NCI-H774 (cell line): ENCODE data around the gene IER3.
A peak's percentile ranks its signal among the peaks of the same experiment; 100 is the strongest.
"Not testable (repeated sequence)": the region's sequence is repeated elsewhere in the genome, so short reads cannot be mapped to it uniquely, and the experiment has no call there.

Source experiments
- DNase-seq: peaks from one replicate; lab custom pipeline; 2025; lab: John Stamatoyannopoulos, UW

IER3 gene

DNA sequence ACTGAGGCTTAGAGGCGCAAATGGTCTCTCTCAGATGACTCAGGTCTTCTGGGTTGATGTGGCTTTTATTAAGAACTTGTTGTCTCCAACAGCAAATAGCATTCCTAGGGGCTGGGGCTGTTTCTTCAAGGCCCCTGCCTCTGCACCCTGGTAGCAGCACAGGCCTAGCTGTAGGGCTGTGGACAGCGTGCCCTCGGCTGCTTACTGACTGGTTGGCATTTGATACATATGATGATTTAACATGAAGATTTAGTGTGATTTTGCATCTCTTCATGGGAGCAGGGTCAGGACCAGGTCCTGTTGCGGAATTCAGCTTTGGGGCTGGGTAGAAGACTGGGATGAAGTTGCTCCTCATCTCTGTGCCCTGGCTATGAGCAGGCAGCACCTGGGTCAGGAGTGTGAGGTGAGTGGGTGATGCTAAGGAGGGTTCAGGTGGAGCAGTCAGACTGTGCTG lies 24.3 kb upstream of the IER3 start:
- no peak for DNase-seq

DNA sequence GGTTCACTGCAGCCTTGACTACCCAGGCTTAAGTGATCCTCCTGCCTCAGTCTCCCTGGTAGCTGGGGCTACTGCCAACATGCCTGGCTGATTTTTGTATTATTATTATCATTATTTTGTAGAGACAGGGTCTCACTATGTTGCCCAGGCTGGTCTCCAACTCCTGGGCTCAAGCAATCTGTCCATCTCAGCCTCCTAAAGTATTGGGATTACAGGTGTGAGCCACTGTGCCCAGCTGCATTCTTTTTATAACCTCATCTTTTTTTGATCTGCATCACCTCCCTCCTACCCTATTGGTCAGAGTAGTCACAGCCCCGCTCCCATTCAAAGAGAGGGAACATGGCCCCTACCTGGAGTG lies 23.6 kb upstream of the IER3 start:
- DNase-seq = no peak

- no peak for DNase-seq
These were observed 23.0 kb upstream of the IER3 start for GRCh38 chr6:30767158-30767943.

DNA sequence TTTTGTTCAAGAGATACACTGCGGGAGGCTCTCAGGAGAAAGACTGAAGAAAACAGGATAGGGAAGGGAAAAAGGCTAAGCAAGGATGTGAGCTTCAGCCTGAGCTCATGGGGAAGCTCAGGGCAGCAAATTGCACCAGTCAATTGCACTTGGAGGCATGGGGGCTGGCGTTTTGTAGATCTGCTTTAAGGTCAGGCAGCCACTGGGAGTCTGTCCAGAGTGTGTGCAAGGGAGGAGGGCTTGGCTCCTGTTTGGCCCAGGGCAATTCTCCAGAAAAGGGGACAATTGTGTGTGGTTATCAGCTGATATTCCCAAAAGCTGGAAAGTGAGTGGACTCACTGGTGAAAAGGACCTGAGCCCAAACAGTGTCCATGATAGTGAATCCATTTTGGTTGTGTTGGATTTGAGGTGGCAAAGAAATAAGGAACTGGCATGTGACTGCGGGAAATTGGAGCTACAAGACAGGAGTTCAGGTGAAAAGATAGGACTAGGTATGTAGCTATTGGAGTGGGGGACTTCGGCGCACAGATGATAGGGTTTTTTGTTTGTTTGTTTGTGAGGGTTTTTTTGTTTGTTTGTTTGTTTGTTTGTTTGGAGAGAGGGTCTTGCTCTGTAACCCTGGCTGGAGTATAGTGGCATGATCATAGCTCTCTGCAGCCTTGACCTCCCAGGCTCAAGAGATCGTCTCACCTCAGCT lies 22.3 kb upstream of the IER3 start:
- DNase-seq = no peak

- not testable (repeated sequence) for DNase-seq
These were observed 21.1 kb upstream of the IER3 start for GRCh38 chr6:30765495-30765894.

GRCh38 chr6:30764490-30765043 lies 20.2 kb upstream of the IER3 start:
- DNase-seq = not testable (repeated sequence)

DNA sequence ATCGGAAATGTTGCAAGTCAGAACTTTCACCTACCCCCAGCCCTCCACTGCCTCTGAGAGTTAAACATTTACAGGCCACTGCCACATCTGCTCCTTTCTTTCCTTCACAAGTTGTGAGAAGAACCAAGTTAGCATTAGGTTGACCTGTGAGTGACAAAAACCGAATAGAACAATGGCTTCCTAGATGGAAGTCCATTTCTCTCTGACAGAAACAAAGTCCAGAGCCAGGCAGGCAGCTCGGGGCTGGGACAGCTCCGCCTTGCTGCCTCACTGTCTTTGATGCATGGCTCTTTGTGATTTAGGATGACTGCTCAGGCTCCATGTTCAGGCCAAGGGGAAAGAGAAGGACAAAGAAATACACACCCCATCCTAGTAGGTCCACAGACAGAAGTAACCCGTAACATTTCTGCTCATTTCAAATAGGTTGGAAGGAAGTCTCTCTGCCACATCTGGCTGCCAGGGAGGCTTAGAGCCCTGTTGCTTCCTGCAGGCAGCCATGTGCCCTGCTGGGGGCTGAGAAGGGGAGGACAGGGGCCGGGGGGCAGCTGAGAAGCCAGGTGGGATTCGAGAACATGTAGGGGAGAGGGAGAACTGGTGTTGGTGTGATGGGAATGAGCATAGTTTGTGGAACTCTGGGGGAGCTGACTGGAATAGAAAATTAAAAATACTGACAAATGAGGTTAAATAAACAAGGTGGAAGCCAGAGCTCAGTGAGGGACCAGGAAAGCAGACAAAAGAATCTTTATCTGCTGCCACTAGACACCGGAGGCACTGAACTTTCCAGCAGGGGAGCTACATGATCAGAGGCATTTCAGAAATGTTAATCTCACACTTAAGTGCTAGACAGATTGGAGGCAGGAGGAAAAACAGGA lies 19.5 kb upstream of the IER3 start:
- peak; percentile 55 for DNase-seq

DNA sequence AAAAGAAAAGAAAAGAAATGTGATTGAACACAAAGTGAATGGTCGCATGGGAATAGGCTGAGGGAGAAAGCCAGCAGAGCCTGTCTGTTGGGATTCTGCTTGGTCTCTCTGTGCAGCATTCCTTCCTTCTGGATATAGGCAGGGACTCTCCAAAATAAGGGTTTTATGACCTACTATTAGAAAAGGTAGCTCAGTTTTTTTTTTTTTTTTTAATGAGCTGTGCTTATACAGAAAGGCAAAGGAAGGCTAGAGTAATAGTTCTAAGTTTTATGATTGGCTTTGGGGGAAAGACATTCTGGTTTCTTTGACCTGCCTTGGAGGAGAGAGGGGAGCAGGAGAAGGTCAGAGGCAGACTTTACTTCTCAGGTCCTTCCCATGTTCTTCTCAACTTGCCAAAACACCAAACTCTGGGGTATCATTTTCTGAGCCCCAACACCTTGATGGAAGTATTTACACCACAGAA lies 18.8 kb upstream of the IER3 start:
- no peak for DNase-seq

DNA sequence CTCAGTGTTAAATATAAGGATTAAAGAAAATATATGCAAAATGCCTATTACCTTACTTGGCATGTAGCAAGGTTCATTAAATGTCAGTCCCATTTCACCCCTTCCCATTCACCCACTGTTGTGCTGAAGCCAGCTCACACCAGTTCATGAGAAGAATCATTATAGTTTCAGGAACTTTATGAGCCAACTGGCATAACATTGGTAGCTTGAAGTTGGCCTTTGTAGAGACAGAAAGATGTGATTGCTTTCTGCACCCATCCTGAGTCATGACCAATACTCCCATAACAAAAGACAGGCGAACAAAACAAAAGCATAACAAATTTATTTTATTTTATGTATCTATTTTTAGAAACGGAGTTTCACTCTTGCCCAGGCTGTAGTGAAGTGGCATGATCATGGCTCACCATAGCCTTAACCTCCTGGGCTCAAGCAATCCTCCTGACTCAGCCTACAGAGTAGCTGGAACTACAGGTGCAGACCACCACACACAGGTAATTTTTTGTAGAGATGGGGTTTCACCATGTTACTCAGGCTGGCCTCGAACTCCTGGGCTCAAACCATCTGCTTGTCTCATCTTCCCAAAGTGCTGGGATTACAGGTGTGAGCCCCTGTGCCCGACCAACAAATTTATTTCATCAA lies 17.6 kb upstream of the IER3 start:
- no peak for DNase-seq

DNA sequence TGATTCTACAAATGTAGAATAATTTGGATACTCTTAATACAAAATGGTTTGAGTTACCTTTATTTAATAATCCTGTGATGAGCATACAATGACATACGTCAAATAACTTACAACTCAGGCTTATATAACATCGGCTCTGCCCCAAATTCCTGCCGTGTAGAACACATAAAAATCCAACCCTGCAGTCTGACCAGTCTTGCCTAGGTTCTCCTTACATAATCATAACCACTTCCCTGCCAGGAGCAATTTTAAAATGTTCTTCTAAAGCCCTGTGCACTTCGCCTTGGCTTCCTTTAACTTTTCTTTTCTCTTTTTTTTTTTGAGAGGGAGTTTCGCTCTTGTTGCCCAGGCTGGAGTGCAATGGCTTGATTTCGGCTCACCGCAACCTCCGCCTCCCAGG lies 16.2 kb upstream of the IER3 start:
- DNase-seq = no peak

DNA sequence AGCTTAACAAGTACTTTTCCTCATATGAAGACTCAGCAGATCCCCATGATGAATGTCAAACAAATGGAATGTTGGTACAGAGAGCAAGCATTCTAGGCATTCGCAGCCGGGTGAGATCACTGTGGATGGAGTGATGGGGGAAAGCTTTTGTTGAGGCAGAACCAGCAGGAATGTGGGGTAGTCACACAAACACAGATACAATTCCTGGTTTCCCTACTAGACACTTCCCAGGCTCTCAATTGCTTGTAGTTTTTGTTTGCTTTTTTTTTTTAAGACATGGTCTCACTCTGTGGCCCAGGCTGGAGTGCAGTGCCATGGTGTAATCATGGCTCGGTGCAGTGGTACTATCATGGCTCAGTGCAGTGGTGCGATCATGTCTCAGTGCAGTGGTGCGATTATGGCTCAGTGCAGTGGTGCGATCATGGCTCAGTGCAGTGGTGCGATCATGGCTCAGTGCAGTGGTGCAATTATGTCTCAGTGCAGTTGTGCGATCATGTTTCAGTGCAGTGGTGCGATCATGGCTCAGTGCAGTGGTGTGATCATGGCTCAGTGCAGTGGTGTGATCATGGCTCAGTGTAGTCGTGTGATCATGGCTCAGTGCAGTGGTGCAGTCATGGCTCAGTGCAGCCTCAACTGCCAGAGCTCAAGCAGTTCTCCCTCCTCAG lies 15.4 kb upstream of the IER3 start:
- no peak for DNase-seq

- DNase-seq = no peak
These were observed 13.0 kb upstream of the IER3 start for GRCh38 chr6:30757261-30757904.

GRCh38 chr6:30756405-30757003 lies 12.2 kb upstream of the IER3 start:
- not testable (repeated sequence) for DNase-seq

- DNase-seq = no peak
These were observed 10.3 kb upstream of the IER3 start for GRCh38 chr6:30754631-30755030.

- no peak for DNase-seq
These were observed 8.0 kb upstream of the IER3 start for GRCh38 chr6:30752157-30752927.

GRCh38 chr6:30750379-30750668 lies 6.0 kb upstream of the IER3 start:
- no peak for DNase-seq

GRCh38 chr6:30749554-30750378 lies 5.4 kb upstream of the IER3 start:
- DNase-seq = no peak

DNA sequence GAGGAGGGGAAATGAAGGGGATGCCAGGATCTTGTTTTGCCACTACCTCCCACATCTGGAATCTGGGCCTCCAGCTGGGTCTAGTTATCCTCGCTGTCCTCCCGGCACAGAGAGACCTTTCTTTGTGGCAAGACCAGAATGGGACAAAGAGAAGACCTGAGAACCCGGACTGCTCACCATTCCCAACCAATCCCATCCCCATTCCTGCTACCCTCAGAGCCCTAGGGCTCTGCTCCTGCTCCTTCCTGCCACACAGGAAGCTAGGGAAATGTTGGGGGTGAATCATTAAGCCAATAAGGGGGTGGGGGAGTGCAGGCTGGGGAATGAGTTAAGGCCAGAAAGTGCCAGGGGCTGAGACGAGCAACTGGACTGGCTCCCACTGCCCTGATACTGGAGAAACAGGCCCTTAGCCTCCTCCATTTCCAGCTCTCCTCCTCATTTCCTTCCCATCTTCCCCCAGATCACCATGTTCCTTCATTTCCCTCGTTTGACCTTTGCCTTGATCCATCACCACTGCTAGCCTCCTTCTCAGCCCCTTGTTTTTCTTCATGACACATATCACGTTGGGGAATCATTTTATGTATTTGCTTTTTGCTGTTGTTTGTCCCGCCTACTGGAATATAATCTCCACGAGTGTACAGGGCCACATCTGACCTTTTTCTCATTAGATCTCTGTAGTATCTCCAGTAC lies 4.6 kb upstream of the IER3 start:
- DNase-seq = no peak
